AG10803 (cell line): ENCODE measurements around the gene CDRT15.
"Not testable (repeated sequence)": the region's sequence is repeated elsewhere in the genome, so short reads cannot be mapped to it uniquely, and the experiment has no call there.

ENCODE experiments used
- DNase-seq: peaks from one replicate; pipeline ENCODE4 v3.0.0; 2010; ENCODE audit warnings: low read depth
- H3K4me3 ChIP-seq: 2 replicates; pipeline ENCODE4 v1.5.1; 2011; ENCODE audit warnings: mild to moderate bottlenecking, low read length, control low read depth
- CTCF ChIP-seq: conservative IDR thresholded peaks from 2 replicates; pipeline ENCODE4 v1.5.1; 2011; ENCODE audit warnings: mild to moderate bottlenecking, low read length, control low read depth, inconsistent platforms

CDRT15 gene

GRCh38 chr17:14236762-14237161, at the start of gene CDRT15:
Gene CDRT15 (minus strand): TSS chr17:14236862. CDS start chr17:14236833, 29 bp downstream.
- DNase-seq, H3K4me3 ChIP-seq: not testable (repeated sequence)

GRCh38 chr17:14282726-14283125, 46.1 kb upstream of the CDRT15 start:
- no peak for TF ChIP-seq CTCF
- no peak for DNase-seq
- no peak overlapping the region for H3K4me3 ChIP-seq

GRCh38 chr17:14281530-14281929, 44.9 kb upstream of the CDRT15 start:
- H3K4me3 ChIP-seq: no peak overlapping the region
- DNase-seq: no peak
- TF ChIP-seq CTCF: no peak

GRCh38 chr17:14276535-14277250, 40.0 kb upstream of the CDRT15 start:
- no peak for TF ChIP-seq CTCF
- H3K4me3 ChIP-seq: no peak overlapping the region
- DNase-seq: no peak

- no peak overlapping the region for H3K4me3 ChIP-seq
- DNase-seq: no peak
- no peak for TF ChIP-seq CTCF
Measured at GRCh38 chr17:14270508-14270907, 33.8 kb upstream of the CDRT15 start.

GRCh38 chr17:14269473-14269872, 32.8 kb upstream of the CDRT15 start:
- DNase-seq: no peak
- TF ChIP-seq CTCF: no peak
- no peak overlapping the region for H3K4me3 ChIP-seq

GRCh38 chr17:14268264-14268663, 31.6 kb upstream of the CDRT15 start:
- TF ChIP-seq CTCF: no peak
- DNase-seq: no peak
- no peak overlapping the region for H3K4me3 ChIP-seq

- no peak for TF ChIP-seq CTCF
- H3K4me3 ChIP-seq: no peak overlapping the region
- DNase-seq: no peak
Measured at GRCh38 chr17:14261406-14261805, 24.7 kb upstream of the CDRT15 start.
